Uterus (tissue), 4 donors: ENCODE measurements around the gene KCNH2. TPM values are rescaled to one million over a fixed set of nuclear protein-coding genes. Genes with fewer than 3 reads are reported as not detected.

ENCODE experiments used
- DNase-seq, 2 donors: peaks; one replicate each; pipeline ENCODE4 v3.0.0-alpha.2; 2019 to 2020
- H3K27ac ChIP-seq, 2 donors: fragments of 200-600 bp; sonication (generic); 1 replicate in 1 of 2; 2 replicates in 1 of 2; pipeline ENCODE4 v1.5.1; 2016 to 2018
- H3K27me3 ChIP-seq, 2 donors: fragments of 200-600 bp; sonication (generic); one replicate each; pipeline ENCODE4 v1.5.1; 2018 to 2019; ENCODE audit warnings: control low read depth in 1 of 2
- H3K36me3 ChIP-seq, 2 donors: fragments of 200-600 bp; sonication (generic); one replicate each; pipeline ENCODE4 v1.5.1; 2019; ENCODE audit warnings: control low read depth in 1 of 2
- H3K4me1 ChIP-seq, 2 donors: fragments of 200-600 bp; sonication (generic); one replicate each; pipeline ENCODE4 v1.5.1; 2018 to 2019; ENCODE audit warnings: control low read depth in 1 of 2
- H3K4me3 ChIP-seq, 2 donors: fragments of 200-600 bp; sonication (generic); 1 replicate in 1 of 2; 2 replicates in 1 of 2; pipeline ENCODE4 v1.5.1; 2018 to 2019; ENCODE audit warnings: mild to moderate bottlenecking in 1 of 2
- H3K9me3 ChIP-seq, 2 donors: fragments of 200-600 bp; sonication (generic); one replicate each; pipeline ENCODE4 v1.5.1; 2019; ENCODE audit warnings: control low read depth in 1 of 2
- POLR2A ChIP-seq, 2 donors: fragments of 450-650 bp; IDR thresholded peaks; one replicate each; pipeline ENCODE4 v1.6.1; 2016; ENCODE audit warnings: antibody characterized with exemption in 2 of 2, mild to moderate bottlenecking in 1 of 2, moderate library complexity in 1 of 2
- intact Hi-C: fragments of 100-400 bp; cut with DNase I; formaldehyde crosslinking; loops from one replicate; pipeline ENCODE4 v1.15.1; 2023; ENCODE audit warnings: low total_unique reads
- total RNA-seq, 4 donors: library from RNA; depleted of rRNA in 3 of 4; stranded (reverse); fragments of >200 nt in 3 of 4; gene quantifications; one replicate each; pipeline versions ENCODE4 v1.1.0 to v1.2.4, GENCODE V29; 2014 to 2023
- TF ChIP-seq, protein P1 (sequence below), 4 experiments: fragments of 200-600 bp in 2 of 4; fragments of 450-650 bp in 2 of 4; sonication (generic) in 2 of 4; IDR thresholded peaks; one replicate each; pipeline ENCODE4 v1.5.1; 2016 to 2019; ENCODE audit warnings: antibody characterized with exemption in 4 of 4, mild to moderate bottlenecking in 2 of 4, moderate library complexity in 1 of 4
- donor health status: DM: yes; HTN: yes; CAD: no.

KCNH2 gene
- total RNA-seq, 4 donors from 2014 or later = 9.1 to 51.0 (median 22.8) TPM

DNA sequence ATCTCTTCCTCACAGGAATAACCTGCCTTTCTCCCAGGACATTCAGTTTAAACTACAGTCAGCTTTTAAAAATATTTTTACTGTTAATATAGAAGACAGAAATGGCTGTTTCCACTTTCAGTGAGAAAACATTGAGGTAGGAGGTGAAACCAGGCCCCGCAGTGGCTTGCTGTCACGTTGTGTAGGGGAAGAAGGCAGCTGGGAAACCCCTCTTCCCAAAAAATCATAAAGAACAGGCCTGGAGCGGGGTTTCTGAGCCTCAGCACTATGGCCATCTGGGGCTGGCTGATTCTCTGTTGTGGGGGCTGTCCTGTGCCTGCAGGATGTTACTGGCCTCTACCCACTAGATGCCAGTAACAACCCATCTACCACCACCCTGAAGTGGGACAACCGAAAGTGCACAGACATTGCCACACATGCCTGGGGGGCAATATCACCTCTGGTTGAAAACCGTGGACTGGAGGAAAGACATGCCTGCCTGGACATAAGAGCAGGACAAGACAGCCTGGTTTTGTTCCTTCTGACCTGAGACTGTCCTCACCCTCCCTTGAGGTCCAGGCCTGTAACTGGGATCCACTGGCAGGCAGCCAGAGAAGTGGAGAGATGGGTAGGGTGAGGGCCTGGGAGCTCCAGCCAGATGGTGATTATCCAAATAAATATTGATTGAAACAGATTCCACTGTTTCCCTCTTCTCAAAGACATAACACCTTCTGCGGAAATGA is 43.9 kb downstream of the KCNH2 start:
- H3K36me3 ChIP-seq = no peaks in the 10 kb centered on the region
- no peak overlapping the region for H3K4me3 ChIP-seq
- DNase-seq = no peak
- peaks cover 0 to 7% of the 10 kb centered on the region in 2 donors for H3K4me1 ChIP-seq
- H3K27ac ChIP-seq = no peak overlapping the region
- no peaks in the 10 kb centered on the region for H3K9me3 ChIP-seq
- no peaks in the 10 kb centered on the region for H3K27me3 ChIP-seq
- TF ChIP-seq POLR2A (IDR thresholded peaks at IDR 0.05) = no peak
- TF ChIP-seq, protein P1, sequence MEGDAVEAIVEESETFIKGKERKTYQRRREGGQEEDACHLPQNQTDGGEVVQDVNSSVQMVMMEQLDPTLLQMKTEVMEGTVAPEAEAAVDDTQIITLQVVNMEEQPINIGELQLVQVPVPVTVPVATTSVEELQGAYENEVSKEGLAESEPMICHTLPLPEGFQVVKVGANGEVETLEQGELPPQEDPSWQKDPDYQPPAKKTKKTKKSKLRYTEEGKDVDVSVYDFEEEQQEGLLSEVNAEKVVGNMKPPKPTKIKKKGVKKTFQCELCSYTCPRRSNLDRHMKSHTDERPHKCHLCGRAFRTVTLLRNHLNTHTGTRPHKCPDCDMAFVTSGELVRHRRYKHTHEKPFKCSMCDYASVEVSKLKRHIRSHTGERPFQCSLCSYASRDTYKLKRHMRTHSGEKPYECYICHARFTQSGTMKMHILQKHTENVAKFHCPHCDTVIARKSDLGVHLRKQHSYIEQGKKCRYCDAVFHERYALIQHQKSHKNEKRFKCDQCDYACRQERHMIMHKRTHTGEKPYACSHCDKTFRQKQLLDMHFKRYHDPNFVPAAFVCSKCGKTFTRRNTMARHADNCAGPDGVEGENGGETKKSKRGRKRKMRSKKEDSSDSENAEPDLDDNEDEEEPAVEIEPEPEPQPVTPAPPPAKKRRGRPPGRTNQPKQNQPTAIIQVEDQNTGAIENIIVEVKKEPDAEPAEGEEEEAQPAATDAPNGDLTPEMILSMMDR (IDR thresholded peaks at IDR 0.05) = no peak
- intact Hi-C loops = no loop called here

DNA sequence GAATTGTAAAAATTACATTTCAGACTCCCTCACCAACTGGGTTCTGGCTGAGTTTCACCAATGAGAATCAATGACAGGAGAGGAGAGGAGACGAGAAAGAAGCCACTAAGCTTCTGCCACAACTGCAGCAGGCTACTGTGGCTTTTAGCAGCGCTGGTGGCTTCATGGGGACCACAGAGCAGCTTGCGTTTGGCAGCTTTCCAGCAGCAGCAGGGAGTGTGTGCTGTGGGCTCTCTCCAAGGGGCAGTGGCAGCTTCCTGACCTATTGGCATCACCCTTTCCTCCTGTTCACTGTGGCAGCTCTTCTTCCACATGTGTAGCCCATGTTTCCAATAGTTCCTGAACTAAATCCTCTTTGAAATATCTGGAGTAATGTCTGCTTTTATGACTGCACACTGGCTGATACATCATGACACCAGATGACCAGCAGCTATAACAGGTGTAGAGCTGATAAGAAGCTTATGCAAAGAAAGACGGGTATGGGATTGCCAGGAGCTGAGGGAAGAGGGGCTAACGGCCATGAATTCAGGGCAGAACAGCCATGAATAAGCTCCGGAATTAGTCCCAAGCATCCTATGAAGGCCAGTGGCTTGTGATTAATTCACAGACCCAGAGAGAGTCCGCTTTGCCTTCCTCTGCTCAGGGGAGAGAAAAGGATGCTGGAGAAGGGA is 46.8 kb downstream of the KCNH2 start:
- no peak for DNase-seq
- no peak overlapping the region for H3K4me3 ChIP-seq

DNA sequence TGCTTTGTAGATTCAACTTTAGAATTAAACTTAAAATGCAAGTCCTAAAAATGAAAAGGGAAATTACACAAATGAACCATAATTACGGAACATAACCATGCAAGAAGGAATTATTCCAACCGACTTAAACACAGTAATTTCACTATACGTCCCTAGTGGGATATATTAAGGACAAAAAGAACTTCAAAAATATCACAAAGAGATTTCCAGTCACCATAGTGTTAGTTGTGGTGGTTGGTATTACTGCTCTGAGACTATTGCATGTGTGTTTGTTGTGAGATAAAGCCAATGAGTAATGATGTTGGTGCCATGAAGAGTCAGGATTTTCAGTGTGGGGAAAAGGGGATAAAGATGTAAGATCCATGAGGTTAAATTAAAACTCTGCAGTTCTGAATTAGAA is 49.6 kb downstream of the KCNH2 start:
- intact Hi-C loops = no loop called here
- no peak for TF ChIP-seq POLR2A (IDR thresholded peaks at IDR 0.05)
- TF ChIP-seq, protein P1 (IDR thresholded peaks at IDR 0.05) = no peak
- Histone ChIP-seq H3K27me3 (no peaks in the 10 kb centered on the region), H3K9me3 (no peaks in the 10 kb centered on the region), H3K36me3 (no peaks in the 10 kb centered on the region), H3K27ac (no peak overlapping the region), H3K4me3 (no peak overlapping the region), H3K4me1 (no peaks in the 10 kb centered on the region)
- DNase-seq = no peak

More for the DNA sequence above, 46.8 kb downstream of the KCNH2 start:
- H3K27me3 ChIP-seq = no peaks in the 10 kb centered on the region
- H3K9me3 ChIP-seq = no peaks in the 10 kb centered on the region
- no peaks in the 10 kb centered on the region for H3K4me1 ChIP-seq
- H3K27ac ChIP-seq = no peak overlapping the region
- intact Hi-C loops = no loop called here
- no peak for TF ChIP-seq POLR2A (IDR thresholded peaks at IDR 0.05)
- TF ChIP-seq, protein P1 (IDR thresholded peaks at IDR 0.05) = no peak
- no peaks in the 10 kb centered on the region for H3K36me3 ChIP-seq

DNA sequence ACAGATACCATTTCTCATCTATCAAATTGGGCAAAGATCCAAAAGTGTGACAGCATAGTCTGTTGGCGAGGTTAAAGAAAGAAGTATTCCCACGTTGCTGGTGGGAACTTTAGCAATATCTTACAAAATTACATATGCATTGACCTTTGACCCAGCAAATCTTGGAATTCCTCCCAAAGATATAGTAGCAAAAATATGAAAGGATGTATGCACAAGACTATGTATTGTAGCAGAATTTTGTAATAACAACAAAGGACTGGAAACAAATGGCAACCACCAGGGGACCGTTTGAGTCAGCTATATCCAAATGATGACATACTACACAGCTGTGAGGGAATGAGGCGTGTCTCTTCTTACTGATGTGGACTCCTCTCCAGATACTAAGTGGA is 50.2 kb downstream of the KCNH2 start:
- no peaks in the 10 kb centered on the region for H3K9me3 ChIP-seq
- no peaks in the 10 kb centered on the region for H3K4me1 ChIP-seq
- H3K27ac ChIP-seq = no peak overlapping the region
- DNase-seq = no peak
- H3K4me3 ChIP-seq = no peak overlapping the region
- intact Hi-C loops = no loop called here
- no peak for TF ChIP-seq POLR2A (IDR thresholded peaks at IDR 0.05)
- TF ChIP-seq, protein P1 (IDR thresholded peaks at IDR 0.05) = no peak
- no peaks in the 10 kb centered on the region for H3K36me3 ChIP-seq
- H3K27me3 ChIP-seq = no peaks in the 10 kb centered on the region
